Calu3 (cell line): ENCODE data around the gene RAMP3. TPM values are rescaled to one million over a fixed set of nuclear protein-coding genes. Genes with fewer than 3 reads are reported as not detected.

Experiments
- BruUV-seq: library from RNA; stranded (reverse); fragments of 400-500 nt; replicated peaks from 2 replicates; lab custom pipeline; 2021; lab: Mats Ljungman, UMichigan
- CTCF ChIA-PET: fragments of 300-600 bp; sonication (Branson Sonifier 250); formaldehyde crosslinking; loops from one replicate; lab custom pipeline; 2022; ENCODE audit warnings: antibody characterized with exemption; lab: Charles Lee
- DNase-seq: peaks from one replicate; pipeline ENCODE4 v3.0.0; 2022
- H3K27ac Mint-ChIP-seq: one replicate; pipeline ENCODE4 v1.8.0; 2022; ENCODE audit warnings: mixed read lengths; ENCODE audit not compliant: unreplicated experiment
- H3K27me3 Mint-ChIP-seq: one replicate; pipeline ENCODE4 v1.8.0; 2022; ENCODE audit warnings: mixed read lengths; ENCODE audit not compliant: unreplicated experiment
- H3K36me3 Mint-ChIP-seq: one replicate; pipeline ENCODE4 v1.8.0; 2022; ENCODE audit warnings: mild to moderate bottlenecking, moderate library complexity, mixed read lengths; ENCODE audit not compliant: insufficient read depth, unreplicated experiment
- H3K4me1 Mint-ChIP-seq: one replicate; pipeline ENCODE4 v1.8.0; 2022; ENCODE audit warnings: mild to moderate bottlenecking, low read depth, mixed read lengths; ENCODE audit not compliant: unreplicated experiment
- H3K4me3 Mint-ChIP-seq: one replicate; pipeline ENCODE4 v1.8.0; 2022; ENCODE audit warnings: mild to moderate bottlenecking, low read depth, moderate library complexity, mixed read lengths; ENCODE audit not compliant: unreplicated experiment
- H3K9me3 Mint-ChIP-seq: one replicate; pipeline ENCODE4 v1.8.0; 2022; ENCODE audit warnings: low read depth, mixed read lengths; ENCODE audit not compliant: unreplicated experiment
- CTCF ChIP-seq: fragments of 200-600 bp; IDR thresholded peaks from one replicate; pipeline ENCODE4 v1.8.0; 2022; ENCODE audit warnings: antibody characterized with exemption; ENCODE audit not compliant: unreplicated experiment
- intact Hi-C: fragments of 100-400 bp; cut with micrococcal nuclease; formaldehyde crosslinking; loops from one replicate; pipeline ENCODE4 v1.10.0; 2022; ENCODE audit not compliant: unreplicated experiment
- total RNA-seq: library from RNA; stranded (reverse); gene quantifications from 2 replicates; pipeline ENCODE4 v1.2.3, GENCODE V29; 2022

RAMP3 gene
- total RNA-seq, 1 experiment from 2014 or later = not detected

- CTCF ChIA-PET = no interaction called here
- Mint-ChIP-seq H3K4me1 (no peaks in the 10 kb centered on the region), H3K9me3 (no peaks in the 10 kb centered on the region), H3K27me3 (peaks cover 91% of the 10 kb centered on the region), H3K36me3 (no peaks in the 10 kb centered on the region), H3K4me3 (no peak overlapping the region), H3K27ac (no peak overlapping the region)
- TF ChIP-seq CTCF = no peak
- intact Hi-C loops = no loop called here
- DNase-seq = no peak
- no TSS peak for BruUV-seq
Observed at GRCh38 chr7:45176091-45176490, 18.5 kb downstream of the RAMP3 start.

GRCh38 chr7:45176886-45177731 lies 19.5 kb downstream of the RAMP3 start:
- Mint-ChIP-seq H3K9me3 (no peaks in the 10 kb centered on the region), H3K36me3 (no peaks in the 10 kb centered on the region), H3K27me3 (peaks cover 100% of the 10 kb centered on the region), H3K4me1 (no peaks in the 10 kb centered on the region), H3K27ac (no peak overlapping the region), H3K4me3 (no peak overlapping the region)
- no peak for TF ChIP-seq CTCF
- DNase-seq = no peak
- BruUV-seq = no TSS peak
- CTCF ChIA-PET = no interaction called here
- intact Hi-C loops = no loop called here

GRCh38 chr7:45177801-45178200 lies 20.2 kb downstream of the RAMP3 start:
- H3K27me3 Mint-ChIP-seq = peaks cover 100% of the 10 kb centered on the region
- TF ChIP-seq CTCF = no peak
- CTCF ChIA-PET = no interaction called here
- intact Hi-C loops = loop anchor here (1.0 kb wide), 1 partner anchor 24 kb away; no protein-coding TSS in a partner anchor
- H3K4me1 Mint-ChIP-seq = no peaks in the 10 kb centered on the region
- no peak for DNase-seq
- BruUV-seq = no TSS peak
- no peak overlapping the region for H3K27ac Mint-ChIP-seq
- H3K9me3 Mint-ChIP-seq = no peaks in the 10 kb centered on the region
- H3K4me3 Mint-ChIP-seq = no peak overlapping the region
- no peaks in the 10 kb centered on the region for H3K36me3 Mint-ChIP-seq

GRCh38 chr7:45178241-45179225 lies 20.9 kb downstream of the RAMP3 start:
- no peak overlapping the region for H3K27ac Mint-ChIP-seq
- BruUV-seq = no TSS peak
- peak; percentile 17 for TF ChIP-seq CTCF
- H3K9me3 Mint-ChIP-seq = no peaks in the 10 kb centered on the region
- H3K4me1 Mint-ChIP-seq = no peaks in the 10 kb centered on the region
- peaks cover 100% of the 10 kb centered on the region for H3K27me3 Mint-ChIP-seq
- intact Hi-C loops = loop anchor here (1.0 kb wide), 1 partner anchor 24 kb away; no protein-coding TSS in a partner anchor
- DNase-seq = peak; percentile 35
- H3K4me3 Mint-ChIP-seq = no peak overlapping the region
- CTCF ChIA-PET = no interaction called here
- no peaks in the 10 kb centered on the region for H3K36me3 Mint-ChIP-seq
